OCI-M2 (cell line): Measurements from ENCODE around the gene PPHLN1.

ENCODE experiments used
- DNase-seq: peaks from one replicate; lab custom pipeline; 2025; ENCODE audit not compliant: unreplicated experiment; lab: John Stamatoyannopoulos, UW

Gene PPHLN1

DNA sequence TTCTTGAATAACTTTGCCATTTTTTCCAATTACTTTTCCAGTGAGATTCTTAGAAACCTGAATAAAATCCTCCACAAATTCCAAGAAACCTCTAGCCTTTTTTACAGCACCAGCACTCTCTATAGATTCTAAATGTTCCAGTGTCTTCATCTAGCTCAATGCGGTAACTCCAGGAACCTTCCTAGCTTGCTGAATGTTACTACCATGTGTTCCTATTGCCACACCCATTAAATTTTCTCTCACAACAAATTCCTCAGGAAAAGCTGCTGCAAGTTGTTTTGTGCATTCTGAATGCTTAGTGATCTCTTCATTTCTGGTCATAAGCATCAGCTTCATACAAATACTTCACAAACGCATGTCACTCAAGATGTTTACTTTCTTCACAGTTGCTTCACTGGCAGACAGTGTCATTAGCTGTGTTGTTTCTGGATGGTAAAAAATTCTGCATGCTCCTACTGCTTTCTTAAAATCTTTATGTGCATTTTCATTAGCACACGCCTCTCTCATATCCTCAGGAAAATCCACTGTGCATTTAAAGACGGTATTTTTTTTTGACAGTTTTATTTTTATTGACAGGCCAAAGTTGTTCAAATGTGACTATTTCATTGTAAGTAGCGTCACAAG is 106.7 kb downstream of the PPHLN1 start:
- DNase-seq: no peak

DNA sequence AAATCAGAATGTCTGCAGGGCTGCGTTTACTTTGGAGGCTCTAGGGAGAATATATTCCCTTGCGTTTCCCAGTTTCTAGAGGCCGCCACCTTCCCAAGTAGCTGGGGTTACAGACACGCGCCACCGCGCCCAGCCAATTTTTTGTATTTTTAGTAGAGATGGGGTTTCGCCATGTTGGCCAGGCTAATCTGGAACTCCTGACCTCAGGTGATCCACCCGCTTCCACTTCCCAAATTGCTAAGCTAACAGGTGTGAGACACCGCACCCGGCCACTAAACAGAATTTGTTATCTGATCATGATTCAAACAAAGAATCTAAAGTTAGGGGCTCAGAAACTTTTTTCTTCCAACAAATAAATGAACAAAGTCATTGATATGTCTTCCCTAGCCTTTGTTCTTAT is 114.6 kb downstream of the PPHLN1 start:
- no peak for DNase-seq

DNA sequence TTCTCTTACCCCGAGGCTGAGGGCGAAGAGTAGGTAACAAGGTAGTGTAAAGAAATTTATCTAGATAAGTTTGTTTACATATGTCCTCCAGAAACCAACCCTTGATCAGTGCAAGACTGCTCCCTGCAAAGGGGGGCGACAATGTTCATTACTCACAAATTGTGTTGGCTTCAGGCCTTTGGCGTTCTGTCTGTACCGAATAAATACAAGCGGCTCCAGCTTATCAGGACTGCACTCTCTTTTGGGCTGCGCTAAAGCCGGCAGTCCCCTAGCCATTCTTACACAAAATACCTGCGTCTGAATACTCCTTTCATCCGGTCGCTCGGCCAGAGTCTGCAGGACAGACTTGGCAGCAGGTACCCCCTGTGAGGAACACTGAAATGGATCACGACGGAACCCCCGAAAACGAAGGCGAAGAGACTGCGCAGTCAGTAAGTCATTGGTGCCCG is 116.4 kb downstream of the PPHLN1 start:
- no peak for DNase-seq

DNA sequence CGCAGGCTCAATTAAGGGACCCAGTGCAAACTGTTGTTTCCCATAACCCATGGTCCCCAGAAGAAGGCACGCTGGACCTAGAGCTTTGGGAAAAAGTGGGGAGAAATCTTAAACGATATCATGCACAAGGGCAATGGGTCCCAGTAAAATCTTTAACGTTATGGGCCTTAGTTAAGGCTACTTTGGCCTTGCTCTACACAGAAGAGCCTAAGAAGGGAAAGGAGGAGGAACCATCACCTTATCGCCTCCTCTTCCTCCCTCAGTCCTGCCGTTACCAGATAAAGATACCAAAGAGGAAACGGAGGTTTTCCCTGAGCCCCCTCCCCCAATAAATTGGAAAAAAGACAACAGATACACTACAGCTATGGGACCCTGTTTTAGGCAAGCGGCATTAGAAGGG is 116.9 kb downstream of the PPHLN1 start:
- peak; percentile 37 for DNase-seq

DNA sequence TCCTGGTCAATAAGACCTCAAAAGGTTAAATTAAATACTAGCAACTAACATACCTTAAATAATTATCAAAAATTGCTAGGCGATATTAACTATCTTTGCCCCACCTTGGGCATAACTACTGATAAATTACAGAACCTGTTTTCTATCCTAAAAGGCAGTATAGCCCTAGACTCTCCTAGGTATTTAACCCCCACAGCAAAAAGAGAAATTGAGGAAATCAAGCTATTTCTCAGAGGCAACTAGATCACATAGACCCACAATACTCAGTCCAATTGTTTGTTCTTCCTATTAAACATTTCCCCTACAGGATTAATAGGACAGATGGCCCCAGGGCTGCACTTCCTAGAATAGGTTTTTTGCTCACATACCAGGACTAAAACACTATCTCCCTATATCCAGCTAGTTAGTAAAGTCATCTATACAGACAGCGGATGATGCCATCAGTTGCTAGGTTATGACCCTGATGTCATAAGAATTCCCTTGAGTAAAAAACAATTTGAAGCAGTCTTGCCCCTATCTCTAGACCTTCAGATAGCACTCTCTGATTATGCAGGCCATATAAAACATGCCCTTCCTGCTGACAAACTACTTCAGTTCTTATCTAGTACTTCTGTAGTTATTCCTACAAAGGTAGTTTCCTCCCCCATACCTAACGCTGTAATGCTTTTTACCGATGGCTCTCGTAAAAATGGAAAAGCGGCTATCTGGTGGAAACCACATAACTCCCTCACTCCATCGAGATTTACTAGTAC is 118.4 kb downstream of the PPHLN1 start:
- DNase-seq: no peak

DNA sequence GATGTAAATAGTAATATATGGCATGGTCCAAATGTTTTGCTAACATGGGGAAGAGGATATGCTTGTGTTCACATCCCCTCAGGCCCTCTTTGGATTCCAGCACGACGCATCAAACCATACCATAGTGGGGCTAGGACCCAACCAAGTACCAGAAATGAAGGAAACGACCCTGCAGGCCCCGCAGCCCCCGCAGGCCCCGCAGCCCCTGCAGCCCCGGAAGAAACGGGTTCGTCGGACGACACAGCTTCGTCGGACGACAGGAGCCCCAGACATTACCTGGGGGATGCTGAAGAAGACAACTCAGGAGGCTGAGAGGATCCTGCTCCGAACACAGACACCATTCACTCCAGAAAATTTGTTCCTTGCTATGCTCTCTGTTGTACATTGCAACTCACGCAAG is 119.9 kb downstream of the PPHLN1 start:
- no peak for DNase-seq

DNA sequence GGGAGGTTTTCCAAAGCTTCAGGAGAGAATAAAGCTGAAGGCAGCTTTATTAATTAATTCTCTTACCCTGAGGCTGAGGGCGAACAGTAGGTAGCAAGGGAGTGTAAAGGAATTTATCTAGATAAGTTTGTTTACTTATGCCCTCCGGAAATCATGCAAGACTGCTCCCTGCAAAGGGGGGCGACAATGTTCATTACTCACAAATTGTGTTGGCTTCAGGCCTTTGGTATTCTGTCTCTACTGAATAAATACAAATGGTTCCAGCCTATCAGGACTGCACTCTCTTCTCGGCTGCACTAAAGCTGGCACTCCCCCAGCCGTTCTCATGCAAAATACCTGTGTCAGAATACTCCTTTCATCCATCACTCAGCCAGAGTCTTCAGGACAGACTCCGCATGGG is 120.8 kb downstream of the PPHLN1 start:
- DNase-seq: no peak

DNA sequence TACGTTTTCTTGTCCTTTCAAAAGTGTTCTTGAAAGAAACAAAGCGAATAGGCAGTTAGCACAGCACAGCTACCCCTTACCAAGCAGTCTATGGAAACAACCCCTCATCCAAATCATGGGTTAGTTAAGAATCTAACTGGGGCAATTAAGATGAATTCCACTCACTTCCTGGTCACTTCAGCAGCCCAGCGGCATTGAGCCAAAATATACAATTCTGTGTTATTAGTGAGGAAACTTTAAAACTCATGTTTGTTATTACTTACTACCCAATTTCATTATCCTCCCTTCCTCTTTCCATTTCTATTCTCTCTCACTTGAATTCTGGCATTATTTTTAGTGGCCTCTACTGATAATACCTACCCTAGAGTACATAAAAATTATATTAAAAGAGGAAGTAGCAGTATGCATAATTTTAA is 121.4 kb downstream of the PPHLN1 start:
- no peak for DNase-seq

DNA sequence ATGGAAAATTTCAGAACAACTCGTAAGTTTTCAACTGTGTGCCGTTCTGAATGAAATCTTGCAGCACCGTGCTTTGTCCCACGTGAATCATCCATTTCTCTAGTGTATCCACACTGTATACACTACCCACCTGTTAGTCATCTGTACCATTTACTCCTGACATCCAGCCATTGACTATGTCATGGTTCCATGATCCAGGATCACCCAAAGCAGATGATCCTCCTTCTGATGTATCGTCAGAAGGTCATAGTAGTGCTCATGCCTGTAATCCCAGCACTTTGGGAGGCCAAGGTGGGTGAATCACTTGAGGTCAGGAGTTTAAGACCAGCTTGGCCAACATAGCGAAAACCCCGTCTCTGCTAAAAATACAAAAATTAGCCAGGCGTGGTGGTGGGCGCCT is 122.9 kb downstream of the PPHLN1 start:
- no peak for DNase-seq

DNA sequence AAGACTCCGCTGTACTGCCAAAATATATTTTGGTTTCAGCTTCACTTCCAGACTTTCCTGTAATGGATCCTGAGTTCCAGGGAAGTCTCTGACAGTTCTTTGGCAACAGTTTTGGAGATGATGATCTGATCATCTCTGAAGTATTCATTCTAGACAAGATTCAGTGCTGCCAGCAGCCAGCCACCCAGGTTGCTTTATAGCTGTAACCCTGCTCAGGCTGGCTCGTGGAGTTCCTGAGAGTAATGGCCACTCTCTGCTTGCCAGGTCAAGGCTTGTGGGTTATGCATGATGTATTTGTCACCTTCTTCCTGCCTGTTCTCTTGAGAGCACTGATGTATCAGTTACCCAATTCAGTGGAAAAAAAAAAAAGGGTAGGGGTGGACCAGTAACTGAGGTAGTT is 124.3 kb downstream of the PPHLN1 start:
- DNase-seq: no peak

DNA sequence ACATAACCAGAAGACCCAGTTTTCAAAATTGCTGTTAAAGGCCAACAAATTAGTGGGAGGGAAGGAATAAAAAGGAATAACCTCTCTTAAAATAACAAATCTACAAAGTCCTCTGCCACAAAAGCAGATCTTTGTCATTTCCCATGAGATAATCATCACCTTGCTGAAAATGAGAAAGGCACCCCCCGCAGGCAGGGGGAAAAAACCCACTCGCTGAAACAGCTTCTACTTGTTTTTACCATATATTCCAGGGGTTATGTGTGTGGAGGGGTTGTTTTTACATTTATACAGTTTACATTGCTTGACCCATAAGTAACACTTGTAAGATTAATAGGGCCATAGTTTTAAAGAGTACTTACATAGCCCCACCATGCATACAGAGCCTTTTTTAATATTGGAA is 132.6 kb downstream of the PPHLN1 start:
- no peak for DNase-seq

DNA sequence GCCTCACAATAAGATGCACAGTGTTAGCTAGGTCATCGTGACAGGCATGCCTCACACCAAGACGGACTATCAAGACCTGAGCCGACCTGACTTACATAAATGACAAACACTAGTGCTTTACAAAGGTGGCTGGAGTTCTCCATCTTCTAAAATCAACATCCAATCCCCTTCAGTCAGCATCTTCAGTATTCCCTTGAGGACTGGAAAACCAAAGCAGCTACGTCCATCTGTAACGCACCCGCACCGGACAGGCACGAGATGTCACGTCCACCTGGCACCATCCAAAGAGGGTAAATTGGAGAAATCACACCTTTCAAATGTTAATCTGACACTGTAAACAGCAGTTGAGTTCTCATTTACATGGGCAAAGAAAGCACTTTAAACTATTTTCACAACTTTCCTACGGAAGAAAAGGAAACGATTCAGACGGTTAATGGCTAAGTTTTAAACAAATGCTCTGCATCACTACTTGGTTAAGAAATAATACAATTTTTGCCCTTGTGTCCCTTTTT is 133.4 kb downstream of the PPHLN1 start:
- DNase-seq: no peak

DNA sequence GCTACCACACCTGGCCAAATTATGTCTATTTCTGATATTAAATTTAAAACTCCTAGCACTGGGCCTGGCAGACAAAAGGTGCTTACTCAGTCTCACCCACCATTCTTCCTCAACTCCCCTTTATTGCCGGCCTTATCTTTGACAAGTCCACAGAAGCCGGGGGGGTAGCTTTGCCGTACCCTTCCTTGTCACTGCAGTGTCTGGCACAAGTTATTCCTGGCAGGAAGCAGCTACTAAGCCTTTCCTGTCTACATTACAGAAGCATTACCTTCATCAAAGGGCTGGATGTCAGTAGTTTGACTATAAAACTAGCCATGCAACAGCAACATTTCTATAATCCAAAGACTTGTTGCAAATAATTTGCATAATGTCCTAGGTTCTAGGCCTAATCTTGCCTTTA is 136.5 kb downstream of the PPHLN1 start:
- no peak for DNase-seq

DNA sequence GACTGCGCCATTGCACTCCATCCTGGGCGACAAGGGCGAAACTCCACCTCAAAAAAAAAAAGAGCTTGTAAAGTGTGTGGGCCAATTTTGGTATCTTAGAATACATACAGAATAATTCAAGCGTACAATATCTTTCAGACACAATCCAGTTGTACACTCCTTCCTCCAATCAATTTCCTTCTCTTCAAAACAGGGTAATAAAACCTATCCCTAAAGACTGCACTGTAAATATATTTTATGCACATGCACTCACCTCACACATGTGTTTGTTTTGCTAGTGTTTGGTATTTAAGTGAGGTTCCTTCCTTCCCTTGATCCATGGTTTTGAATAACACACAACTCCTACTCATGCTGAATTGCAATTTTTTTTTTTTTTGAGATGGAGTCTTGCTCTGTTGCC is 137.7 kb downstream of the PPHLN1 start:
- DNase-seq: no peak

DNA sequence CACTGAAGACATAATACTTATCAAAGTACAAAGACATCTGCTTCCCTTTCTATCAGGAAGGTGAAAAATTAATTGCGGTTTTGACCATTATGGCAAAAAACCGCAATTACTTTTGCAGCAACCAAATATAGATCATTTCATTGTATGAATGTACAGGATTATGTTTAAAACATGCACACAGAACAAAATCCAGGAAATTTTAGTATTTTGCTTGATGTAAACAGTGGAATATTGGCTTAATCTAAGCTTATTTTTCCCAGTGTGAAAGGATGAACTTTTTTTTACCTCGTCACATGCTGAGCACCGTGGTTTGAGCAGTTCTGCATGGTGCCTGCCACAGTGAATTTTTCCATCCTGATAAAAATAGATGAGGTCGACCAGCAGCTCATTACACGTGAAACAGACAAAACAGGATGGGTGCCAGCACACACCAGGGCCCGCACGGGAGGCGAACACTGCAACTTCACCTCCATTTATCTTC is 142.4 kb downstream of the PPHLN1 start:
- DNase-seq: no peak

DNA sequence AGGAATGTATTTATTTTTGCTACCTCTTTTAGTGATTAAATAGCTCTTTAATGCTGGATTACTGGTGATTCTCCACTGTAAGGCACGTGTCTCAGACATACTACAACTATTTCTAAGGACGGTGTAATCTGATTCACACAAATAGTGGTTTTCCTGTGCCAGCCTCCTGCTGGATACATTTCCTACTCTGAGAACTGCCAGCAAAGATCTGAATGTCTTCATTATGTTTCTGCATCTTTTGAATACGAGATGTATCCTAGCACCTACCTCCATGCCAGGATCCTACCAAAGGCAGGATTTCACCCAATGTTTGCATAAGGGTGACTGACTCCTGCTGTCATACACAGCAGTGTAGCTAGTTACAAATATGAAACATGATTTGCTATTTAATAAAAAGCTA is 143.0 kb downstream of the PPHLN1 start:
- no peak for DNase-seq

DNA sequence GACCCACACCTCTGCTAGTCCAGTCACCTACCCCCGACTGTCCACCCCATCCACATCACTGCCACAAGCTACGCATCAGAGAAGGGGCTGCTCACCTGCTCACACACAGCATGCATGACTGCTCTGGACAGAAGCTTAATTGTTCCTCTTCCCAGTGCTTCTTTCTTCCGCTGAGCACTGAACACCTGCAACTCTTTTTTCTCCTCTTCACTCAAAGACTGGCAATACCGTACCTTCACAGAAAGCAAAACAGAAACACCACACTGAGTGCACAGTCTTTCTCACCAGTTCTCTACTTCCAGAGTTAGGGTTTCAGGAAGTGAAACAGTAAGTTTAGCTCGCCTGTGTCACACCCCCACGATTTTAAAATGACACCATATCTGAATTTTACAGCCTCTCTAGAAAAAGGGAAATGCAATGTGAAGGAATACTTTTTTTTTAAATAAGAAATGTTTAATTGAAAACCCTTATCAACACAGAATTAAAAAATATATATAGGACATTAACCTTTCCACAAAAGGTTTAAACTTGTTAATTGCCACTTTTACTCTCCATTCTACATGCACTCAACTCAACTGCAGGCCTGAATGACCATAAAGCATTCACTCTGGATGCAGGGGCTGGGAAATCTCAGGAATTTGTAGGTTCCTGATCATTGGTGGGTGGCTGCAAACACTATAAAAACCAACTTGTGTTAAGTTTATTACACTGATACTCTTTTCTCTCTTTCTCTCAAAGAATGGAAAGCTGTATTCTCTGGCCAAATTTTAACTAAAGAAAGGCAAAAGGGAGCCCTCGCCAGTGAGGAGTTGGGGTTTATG is 143.6 kb downstream of the PPHLN1 start:
- no peak for DNase-seq

DNA sequence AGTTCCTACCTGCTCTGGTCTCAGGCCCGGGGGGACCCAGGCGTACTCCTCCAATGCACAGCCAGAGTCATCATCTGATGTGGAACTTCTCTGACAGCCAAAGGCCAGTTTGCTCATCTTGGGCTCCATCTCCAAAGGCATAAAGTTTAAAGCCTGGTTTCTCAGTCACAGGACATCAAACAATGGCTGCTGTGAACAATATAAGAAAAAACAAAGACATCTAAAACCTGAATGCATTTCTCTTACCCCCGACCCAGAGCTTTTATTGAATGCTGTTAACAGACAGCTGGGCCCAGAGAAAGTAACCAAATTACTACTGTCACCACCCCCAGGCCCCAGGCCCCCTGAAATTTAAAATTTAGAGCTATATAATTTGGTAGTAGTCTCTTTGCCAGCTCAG is 146.4 kb downstream of the PPHLN1 start:
- no peak for DNase-seq

DNA sequence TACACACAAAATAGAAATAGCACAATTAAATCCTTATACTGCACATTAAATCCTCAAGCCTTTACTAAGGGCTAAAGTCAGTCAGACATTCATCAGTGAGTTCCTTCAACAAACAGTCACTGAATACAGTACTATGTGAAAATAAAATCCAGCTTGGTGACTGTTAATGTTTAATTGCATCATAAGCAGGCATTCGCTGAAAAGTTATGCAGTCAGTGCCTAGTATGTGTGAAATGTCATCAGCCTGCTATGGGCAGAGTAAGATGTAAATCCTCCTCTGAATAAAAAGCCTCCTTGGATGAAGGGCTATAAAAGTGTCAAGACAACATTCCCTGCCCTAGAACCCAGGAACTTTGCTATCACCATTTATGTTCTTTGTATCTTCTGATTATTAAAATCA is 147.2 kb downstream of the PPHLN1 start:
- no peak for DNase-seq

DNA sequence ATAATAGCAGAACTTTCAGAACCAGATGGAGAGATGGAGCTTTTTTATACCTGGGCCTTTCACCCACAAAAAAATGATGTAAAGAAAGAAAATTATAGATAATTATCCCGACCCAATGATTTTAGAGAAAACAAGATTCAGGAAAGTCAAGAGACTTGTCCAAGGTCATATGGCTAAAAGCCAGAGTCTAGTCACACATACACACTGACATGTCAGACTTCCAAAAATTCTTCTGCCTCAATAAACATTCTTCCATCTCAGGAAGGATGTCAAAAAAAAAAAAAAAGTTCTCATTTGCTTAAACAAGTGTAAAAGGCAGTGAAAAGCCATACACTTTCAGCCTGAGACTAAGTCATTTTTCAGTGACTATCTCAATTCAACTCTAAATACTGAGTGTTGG is 147.6 kb downstream of the PPHLN1 start:
- no peak for DNase-seq

DNA sequence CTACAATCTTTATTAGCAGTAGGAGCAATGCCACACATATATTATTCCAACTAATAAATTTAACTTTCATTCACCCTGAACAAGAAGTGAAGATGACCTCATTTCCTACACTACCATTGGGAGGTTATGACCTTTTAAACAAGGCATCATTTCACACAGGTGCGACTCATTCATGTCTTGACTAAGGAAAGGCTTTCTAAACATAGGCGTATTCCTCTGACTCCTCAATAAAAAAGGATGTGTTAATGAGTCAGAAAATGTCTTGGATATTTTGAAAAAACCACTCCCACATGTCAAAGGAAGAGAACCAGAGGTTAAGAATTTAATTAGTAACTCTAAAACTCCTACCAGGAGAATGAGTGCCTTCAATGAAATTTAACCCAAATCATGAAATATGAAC is 148.4 kb downstream of the PPHLN1 start:
- DNase-seq: no peak

DNA sequence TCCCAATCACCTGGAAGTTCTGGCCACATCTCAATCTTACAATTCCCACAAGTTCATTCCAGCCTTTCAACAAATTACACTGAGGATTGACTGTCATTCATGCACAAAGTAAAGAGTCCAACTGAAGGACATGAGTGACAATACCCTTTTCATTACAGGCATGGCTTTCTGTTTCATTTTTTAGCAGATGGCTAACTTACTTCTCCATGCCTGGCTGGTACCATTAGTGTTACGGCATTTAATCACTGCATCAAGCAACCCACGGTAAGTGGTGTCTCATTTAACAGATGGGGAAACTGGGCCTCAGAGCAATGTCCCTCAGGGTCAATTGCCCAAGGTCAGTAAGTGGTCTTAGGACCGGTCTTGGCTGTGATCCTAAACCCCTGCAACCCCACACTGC is 149.1 kb downstream of the PPHLN1 start:
- no peak for DNase-seq
